NCI-H526 treated with DMSO at 0.1 percent for 48 hours (cell line): ENCODE data around the gene SLAIN2.

Experiments
- DNase-seq: peaks from one replicate; lab custom pipeline; 2025; lab: John Stamatoyannopoulos, UW

Gene SLAIN2

GRCh38 chr4:48334900-48335384 lies 6.4 kb upstream of the SLAIN2 start:
- DNase-seq = no peak

- DNase-seq = no peak
These were observed 5.0 kb upstream of the SLAIN2 start for GRCh38 chr4:48336146-48336870.

- DNase-seq = no peak
These were observed 3.6 kb upstream of the SLAIN2 start for GRCh38 chr4:48337731-48338130.

- DNase-seq = no peak
These were observed 1.7 kb upstream of the SLAIN2 start for GRCh38 chr4:48339642-48340041.

- DNase-seq = no peak
These were observed 909 bp upstream of the SLAIN2 start for GRCh38 chr4:48340276-48340964.

GRCh38 chr4:48341776-48342605 lies 662 bp downstream of the SLAIN2 start:
- peak; percentile 44 for DNase-seq

DNA sequence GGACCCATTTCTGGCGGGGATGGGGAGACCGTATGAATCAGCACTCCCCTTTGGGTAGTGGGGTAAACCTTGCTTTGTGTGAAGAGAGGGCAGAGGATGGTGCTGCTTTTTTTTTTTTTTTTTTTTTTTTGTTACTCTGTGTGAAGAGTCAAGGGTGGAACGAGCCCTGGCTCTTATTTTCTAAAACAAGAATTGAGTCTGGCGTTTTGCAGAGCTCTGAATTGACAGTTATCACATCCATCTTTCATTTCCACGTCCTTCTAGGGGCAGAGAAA lies 1.2 kb downstream of the SLAIN2 start:
- no peak for DNase-seq

DNA sequence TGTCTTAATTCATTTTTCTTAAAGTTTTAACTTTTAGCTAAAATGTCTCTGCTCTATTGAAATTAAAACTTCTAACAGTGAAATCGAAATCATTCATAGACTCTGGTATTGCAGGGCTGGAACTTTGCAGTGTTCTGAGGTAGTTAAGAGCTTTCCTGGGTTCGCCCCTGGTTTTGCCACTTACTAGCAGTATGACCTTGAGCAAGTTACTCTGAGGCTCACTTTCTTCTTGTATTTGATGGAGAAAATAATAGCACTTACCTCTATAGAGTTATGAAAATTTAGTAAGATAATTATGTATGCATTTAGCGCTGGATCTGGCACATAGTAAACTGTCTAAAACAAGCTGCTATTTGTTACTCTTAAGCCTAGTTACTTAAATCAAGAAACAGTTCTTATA lies 1.7 kb downstream of the SLAIN2 start:
- DNase-seq = no peak

DNA sequence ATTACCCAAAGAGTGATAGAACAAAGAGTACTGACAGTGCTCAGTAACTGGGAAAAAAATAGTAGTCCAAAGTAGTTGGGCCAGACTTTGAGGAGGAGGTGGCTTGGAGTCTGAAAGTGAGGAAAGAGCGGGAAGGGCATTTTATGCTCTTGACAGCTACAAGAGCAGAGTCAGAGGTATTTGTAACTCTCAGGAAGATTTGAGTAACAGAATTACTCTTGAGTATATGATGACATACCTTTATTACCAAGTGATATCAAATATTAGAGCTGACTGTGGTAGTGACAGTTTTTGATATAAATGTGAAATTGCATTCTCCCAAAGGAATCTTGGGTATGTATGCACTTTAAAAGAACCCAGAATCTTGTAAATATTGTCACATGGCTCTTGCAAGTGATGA lies 2.2 kb downstream of the SLAIN2 start:
- DNase-seq = no peak

DNA sequence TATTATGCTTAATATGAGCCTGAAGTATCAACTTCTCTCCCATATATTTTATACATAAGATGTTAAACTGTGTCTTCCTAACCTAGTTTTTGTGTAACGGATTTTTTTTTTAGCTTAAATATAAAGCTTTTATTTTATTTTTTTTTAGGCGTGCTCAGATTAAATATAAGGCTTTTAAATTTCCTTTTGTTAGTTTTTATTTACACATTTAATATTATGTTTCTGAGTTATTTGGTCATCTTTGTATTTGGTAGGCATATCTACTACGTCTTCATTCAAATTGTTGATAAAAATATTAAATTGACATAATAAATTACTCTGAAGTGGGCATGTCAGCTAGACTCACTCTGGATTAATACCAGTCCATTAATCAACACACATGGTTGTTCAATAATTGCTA lies 4.2 kb downstream of the SLAIN2 start:
- no peak for DNase-seq

DNA sequence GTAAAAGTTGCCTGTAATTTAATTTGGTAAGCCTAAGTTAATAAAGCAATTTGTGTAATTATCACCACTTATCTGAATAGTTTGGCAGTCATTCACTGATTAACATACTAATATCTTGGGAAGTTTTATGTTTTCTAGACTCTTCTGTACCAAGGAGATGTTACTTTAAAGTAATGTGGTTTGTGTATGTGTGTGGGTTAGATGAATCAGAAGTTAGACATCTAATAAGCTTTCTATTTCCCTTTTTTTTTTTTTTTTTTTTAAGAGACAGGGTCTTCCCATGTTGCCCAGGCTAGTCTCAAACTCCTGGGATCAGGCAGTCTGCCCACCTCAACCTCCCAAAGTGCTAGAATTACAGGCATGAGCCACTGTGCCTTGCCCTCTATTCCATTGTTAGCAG lies 5.3 kb downstream of the SLAIN2 start:
- no peak for DNase-seq

DNA sequence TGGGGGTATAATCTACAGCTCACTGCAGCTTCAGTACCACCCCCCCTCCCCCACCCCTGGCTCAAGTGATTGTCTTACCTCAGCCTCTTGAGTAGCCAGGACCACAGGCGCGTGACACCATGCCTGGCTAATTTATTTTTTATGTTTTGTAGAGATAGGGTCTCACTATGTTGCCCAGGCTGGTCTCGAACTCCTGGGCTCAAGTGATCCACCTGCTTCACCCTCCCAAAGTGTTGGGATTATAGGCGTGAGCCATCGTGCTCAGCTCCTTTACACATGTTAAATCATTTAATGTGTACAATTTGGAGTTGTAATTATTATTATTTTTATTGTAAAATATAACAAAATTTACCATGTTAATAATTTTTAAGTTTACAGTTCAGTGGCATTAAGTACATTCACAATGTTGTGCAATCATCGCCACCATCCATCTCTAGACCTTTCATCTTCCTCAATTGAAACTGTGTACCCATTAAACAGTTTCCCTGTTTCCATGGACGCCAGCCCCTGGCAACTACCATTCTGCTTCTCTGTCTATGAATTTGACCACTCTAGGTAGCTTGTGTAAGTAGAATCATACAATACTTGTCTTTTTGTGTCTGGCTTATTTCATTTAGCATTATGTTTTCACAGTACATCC lies 6.1 kb downstream of the SLAIN2 start:
- DNase-seq = no peak

DNA sequence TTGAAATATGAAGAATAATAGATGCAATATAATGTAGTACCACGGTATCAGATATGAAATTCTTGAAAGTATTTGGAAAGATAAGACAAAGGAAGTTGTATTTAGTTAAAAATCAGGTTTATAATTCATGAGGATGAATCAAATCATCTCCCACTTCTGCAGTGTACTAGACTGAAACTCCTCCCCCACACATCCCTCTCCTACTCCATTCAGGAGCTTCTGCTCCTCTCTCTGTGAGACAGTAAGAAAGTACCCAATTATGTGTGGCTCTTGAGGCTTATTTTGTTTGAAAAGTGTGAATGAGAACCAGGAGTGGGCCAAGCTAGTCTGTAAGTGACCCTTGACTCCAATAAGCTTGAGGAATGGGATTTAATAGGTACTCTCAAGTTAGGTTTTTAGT lies 9.5 kb downstream of the SLAIN2 start:
- DNase-seq = no peak

- DNase-seq = no peak
These were observed 11.5 kb downstream of the SLAIN2 start for GRCh38 chr4:48352793-48353192.

GRCh38 chr4:48356355-48356754 lies 15.0 kb downstream of the SLAIN2 start:
- no peak for DNase-seq

DNA sequence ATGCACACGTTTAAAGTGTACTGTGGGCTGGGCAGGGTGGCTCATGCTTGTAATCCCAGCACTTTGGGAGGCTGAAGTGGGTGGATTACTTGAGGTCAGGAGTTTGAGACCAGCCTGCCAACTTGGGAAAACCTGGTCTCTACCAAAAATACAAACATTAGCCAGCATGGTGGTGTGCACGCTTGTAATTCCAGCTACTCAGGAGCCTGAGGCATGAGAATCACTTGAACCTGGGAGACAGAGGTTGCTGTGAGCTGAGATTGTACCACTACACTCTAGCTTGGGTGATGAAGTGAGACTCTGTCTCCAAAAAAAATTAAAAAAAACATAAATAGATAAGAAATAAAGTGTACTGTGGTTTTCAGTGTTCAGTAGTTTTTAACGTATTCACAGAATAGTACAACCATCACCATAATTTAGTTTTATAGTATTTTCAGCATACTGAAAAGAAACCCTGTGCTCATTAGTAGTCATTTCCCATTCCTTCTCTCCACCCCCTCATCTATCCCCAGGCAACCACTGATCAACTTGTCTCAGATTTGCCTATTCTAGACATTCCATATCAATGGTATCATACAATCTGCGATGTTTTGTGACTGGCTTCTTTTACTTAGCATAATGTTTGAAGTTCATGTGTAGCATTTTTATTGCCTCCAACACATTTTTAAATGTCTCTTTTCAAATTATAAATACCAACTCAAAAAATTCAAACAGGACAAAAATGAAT lies 19.1 kb downstream of the SLAIN2 start:
- DNase-seq = no peak

- no peak for DNase-seq
These were observed 19.7 kb downstream of the SLAIN2 start for GRCh38 chr4:48361012-48361400.

DNA sequence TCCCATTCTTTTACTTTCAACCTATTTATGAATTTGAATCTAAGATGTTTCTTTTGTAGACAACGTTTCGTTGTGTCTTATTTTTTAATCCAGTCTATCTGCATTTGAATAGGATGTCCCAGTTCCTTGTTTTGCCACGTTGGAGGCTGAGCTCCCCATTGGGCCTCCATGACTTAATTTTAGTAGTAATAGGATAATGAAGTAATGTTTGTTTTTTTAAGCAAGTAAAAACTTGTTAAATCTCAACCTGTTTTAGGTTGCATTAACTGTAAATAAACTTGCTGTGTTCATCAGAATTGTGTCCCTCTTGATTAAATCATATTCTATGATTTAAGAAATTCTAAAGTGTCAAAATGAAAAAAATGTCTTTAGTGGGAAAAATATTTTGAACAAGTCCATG lies 25.3 kb downstream of the SLAIN2 start:
- DNase-seq = no peak

DNA sequence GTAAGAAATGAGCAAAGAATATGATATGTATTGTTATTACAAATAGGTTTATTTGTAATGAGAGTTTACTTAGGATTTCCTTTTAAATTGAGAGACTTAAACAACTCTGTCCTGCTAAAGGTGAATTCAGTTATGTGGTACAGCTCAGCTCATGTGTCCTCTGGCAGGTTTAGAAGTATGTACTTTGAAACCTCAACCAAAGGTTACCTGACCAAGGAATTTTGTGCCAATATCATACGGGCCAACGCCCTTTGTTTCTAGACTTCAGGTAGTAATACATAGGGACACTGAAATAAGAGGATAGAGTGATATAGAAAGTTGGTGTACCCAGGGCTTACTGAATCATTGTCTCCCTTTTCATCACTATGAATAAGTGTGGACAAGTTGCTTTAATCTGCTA lies 25.7 kb downstream of the SLAIN2 start:
- DNase-seq = no peak

DNA sequence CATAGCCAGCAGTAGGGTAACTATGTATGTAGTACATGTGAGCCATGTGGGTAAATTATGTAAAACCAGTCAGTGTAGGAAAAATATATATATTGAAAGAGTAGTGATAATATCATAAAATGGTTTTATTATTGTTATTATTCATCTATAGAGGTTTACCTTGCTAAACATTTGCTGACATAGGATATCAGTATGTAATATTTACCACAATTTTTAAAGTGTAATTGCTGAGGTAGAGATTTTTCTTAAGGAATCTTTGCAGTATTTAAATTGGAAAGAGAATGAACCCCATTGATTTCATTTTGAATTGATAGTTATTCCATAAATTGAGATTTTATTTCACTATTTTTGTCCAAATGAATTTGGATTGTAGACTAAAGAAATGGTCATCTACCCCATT lies 27.1 kb downstream of the SLAIN2 start:
- no peak for DNase-seq

- no peak for DNase-seq
These were observed 27.9 kb downstream of the SLAIN2 start for GRCh38 chr4:48369248-48369647.

- DNase-seq = no peak
These were observed 28.4 kb downstream of the SLAIN2 start for GRCh38 chr4:48369771-48370170.
